Amygdala (tissue), 56 donors: Measurements from ENCODE around the gene GREM2.

Experiments
- DNase-seq, 56 donors: peaks; one replicate each; lab custom pipeline; 2025; lab: John Stamatoyannopoulos, UW

GREM2 gene

DNA sequence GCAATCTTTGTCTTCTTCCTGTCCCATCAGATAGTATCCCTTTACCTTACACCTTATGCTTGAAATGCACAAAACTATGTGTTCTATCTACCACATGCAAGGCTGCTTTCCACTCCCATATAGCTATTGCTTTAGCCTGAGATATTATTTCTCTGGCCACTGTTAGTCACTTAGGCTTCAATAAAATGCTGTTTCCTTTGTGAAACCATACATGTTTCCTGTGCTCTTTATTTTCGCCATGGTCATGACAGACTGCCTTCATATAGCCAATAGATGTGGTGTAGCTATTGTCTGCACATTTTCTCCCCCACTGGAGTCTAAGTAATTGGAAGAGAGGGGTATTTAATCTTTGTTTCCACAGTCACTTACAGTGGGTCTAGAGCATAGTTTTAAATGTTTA is 108.4 kb downstream of the GREM2 start:
- no peak for DNase-seq

GRCh38 chr1:240503036-240503435 is 108.9 kb downstream of the GREM2 start:
- DNase-seq, result no peak

DNA sequence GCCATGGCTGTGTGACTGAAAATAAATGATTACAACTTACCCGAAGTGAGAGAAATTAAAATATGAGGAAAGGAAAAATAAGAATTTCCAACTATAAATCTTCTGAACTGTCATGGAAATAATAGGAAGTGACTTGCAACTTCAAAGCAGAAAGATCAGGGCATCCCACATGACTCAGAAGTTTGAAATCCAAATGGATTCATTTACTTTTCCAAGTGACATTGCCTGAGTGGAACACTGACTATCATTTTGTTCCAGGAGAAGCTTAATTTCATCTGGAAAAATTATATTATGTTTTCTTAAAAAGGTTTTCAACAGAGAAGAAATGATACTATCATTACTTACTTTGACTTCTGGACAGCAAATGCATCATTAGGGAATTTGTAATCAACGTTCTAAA is 110.8 kb downstream of the GREM2 start:
- no peak for DNase-seq

GRCh38 chr1:240500647-240501046 is 111.3 kb downstream of the GREM2 start:
- DNase-seq, result no peak

- DNase-seq, result no peak
Measured at GRCh38 chr1:240499012-240499411, 112.9 kb downstream of the GREM2 start.

GRCh38 chr1:240498335-240498734 is 113.6 kb downstream of the GREM2 start:
- DNase-seq, result no peak

- DNase-seq, result no peak
Measured at GRCh38 chr1:240497908-240498307, 114.0 kb downstream of the GREM2 start.

DNA sequence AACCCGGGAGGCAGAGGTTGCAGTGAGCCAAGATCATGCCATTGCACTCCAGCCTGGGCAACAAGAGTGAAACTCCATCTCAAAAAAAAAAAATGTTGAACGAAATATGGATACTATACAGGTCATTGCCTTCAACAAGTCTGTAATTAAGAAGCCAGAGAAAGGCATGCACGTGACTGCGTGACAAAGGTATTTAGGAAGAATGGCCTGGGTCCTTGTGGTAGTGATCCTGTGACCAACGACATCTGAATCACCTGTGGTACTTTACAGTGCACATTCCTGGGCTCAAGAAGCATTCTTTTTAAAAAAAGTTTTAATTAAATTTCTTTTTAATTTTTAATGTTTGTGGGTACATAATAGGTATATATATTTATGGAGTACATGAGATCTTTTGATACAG is 115.0 kb downstream of the GREM2 start:
- DNase-seq, result no peak

DNA sequence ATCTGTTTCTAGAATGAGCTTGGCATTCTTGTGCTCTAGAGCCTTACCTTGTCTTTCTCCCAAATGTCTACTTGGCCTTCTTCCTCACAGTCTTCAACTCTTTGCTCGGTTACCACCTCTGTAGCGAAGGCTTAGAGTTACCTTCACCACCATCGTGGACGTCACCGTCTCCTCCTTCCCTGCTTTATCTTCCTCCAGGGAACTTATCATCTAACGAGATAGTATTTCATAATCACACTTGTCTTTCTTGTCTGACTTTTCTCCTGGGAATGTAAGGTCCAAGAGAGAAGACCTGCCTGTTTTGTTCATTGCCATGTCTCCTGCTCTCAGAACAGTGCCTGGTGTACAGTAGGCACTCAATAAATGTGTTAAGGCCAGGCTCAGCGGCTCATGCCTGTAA is 115.6 kb downstream of the GREM2 start:
- DNase-seq, result no peak

DNA sequence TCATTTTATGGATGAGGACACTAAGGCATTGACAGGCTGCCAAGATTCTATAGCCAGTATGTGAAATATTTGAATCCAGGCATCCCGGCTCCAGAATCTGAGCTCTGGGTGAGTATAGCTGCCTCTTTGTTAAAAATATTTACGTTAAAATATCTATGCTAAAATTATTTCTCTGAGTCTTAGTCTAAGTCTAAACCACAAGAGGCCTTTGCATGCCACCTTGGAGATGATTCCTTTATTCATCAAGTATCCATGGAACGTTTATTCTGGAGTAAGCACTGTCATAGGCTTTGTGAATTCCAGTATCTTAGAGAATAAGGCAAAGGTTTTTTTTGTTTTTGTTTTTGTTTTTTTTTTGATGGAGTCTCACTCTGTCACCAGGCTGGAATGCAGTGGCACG is 116.4 kb downstream of the GREM2 start:
- no peak for DNase-seq

DNA sequence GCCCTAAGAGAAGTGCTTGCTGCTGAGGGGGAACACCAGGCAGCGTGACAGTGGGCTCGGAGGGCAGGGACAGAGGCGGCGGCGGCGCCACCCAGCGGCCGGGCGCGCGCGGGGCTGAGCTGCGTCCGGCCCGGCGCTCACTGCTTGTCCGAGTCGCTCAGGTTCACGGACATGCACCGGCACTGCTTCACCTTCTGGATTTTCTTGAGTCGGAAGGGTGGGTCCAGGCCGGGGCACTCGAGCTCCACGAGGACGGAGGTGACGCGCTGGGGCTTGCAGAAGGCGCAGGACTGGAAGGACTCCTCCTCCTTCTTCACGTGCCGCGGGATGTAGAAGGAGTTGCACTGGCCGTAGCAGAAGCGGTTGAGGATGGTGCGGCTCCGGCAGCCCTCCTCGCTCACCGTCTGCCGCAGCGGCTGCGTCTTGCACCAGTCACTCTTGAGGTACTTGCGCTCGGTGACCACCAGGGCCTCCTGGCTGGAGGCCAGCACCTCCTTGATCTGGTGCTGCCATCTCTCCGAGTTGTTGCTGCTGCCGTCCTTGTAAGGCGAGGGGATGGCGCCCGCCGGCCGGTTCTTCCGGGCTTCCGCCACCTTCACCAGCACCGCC is 119.0 kb downstream of the GREM2 start:
- DNase-seq, result peak in 4 of 56 donors; percentile 3 to 30 (median 12)

GRCh38 chr1:240491796-240492195 is 120.2 kb downstream of the GREM2 start:
- DNase-seq, result no peak

- no peak for DNase-seq
Measured at GRCh38 chr1:240491156-240491555, 120.8 kb downstream of the GREM2 start.

- no peak for DNase-seq
Measured at GRCh38 chr1:240487493-240487892, 124.5 kb downstream of the GREM2 start.

DNA sequence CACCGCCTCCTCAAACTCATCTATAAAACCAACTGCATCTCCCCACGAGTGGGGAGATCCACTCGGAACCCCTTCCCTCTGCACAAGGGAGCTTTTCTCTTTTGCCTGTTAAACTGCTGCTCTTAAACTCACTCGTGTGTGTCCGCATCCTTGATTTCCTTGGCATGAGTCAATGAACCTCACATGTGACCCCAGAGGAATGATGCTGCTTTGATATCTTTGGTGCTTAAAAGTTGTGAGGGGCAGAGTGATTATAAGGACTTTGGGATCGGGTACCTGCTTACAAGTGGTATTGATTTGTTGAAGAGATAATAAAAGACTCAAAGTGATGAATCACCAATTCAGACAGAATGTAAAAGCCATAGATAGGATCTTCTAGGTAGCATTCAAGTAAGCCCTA is 125.3 kb downstream of the GREM2 start:
- no peak for DNase-seq

DNA sequence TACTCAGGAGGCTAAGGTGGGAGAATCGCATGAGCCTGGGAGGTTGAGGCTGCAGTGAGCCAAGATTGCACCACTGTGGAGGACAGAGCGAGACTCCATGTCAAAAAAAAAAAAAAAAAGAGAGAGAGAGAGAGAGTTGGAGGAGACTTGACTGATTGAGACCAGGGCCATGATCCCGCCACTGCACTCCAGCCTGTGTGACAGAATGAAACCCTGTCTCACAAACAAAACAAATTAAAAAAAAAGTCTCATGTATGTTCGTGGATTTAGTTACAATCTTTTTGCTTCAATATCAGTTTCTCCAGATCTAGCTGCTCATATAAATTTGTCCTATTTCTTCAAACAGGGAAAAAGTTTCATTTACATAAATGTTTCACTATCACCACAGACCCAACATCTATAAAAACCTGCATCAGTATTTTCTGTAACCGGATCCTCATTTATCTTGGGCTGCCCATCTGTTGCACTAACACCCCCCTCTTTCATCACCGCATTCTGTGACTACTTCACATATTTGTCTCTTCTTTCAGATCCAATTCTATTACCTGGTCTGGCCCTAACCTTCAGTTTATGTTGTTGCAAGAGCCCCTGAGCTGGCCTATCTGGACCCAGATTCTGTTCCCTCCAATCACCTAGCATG is 127.0 kb downstream of the GREM2 start:
- DNase-seq, result no peak

DNA sequence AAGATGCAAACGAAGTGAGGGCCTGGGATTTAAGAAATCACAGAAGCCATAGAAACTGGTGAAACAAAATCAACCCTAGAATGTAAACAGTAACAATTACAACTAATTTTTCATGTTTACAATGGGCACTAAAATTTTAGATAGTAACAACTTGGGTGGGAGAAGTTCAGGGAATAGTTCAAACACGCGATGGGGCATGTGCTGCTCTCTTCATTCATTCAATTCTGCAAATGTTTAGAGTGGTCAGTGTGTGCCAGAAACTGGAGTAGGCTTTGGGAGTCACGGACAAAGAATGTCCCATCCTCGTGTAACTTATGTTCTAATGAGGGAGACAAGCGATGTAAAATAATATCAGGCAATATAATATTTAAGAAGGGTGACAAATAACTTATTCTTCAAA is 133.4 kb downstream of the GREM2 start:
- DNase-seq, result no peak

DNA sequence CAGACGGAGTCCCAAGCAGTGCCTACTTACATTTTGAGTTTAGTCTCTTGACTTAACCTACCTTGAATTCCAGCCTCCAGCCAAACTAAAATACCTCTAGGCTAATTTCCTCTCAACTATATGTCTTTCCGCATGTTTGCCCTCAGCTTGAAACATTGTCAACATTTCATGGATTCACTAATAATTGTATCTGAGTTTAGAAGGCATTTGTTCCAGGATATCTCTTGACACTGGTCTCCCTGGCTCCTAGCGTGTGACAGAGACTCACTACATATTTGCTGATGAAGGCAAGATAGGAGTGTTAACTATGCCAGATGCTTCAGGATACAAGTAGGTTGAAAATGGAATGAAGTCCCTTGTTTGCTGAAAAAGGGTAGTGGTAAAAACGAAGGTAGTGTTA is 136.1 kb downstream of the GREM2 start:
- DNase-seq, result no peak

- DNase-seq, result no peak
Measured at GRCh38 chr1:240474133-240474614, 137.8 kb downstream of the GREM2 start.

GRCh38 chr1:240468656-240469055 is 143.3 kb downstream of the GREM2 start:
- peak in 1 of 56 donors; percentile 9 for DNase-seq

GRCh38 chr1:240467895-240468294 is 144.1 kb downstream of the GREM2 start:
- no peak for DNase-seq

DNA sequence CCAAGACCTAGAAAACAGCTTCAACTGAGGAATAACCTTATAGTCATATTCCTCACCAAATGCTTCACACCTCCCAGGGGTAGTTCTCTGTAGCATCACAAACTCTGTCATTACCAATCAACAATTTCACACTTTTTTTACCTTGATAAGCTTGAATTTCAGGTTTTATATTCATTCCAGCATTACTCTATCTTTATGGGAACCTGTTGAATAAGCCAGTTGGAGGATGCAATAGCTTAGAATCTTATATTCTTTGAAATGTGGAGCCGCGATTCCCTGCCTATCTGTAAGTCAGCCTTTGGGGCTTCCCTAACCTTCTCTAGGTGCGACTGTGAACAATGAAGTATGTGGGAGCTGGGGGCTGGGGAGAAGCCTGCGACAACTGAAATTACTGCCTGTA is 145.4 kb downstream of the GREM2 start:
- DNase-seq, result no peak

DNA sequence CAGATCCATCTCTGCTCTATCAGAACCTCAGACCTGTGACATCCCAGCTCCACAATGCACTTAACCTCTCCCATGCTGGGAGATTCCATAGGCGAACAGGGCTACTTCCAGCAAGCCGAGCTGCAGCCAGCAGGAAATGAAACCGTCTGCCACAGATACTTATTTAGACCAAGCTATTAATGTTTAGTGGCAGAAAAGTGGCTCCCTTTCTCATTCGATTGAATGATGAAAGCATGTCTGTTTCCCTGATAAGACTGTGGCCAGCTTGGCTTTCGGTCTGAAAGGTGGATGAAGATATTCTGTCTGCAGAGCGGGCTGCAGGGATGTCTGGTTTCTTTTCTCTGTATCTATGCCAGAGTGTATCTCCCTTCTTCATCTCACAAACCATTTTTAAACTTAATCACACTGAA is 146.4 kb downstream of the GREM2 start:
- no peak for DNase-seq
